GM12891 (cell line): ENCODE data around the gene ROBO1.

Experiments
- DNase-seq: peaks from one replicate; pipeline ENCODE4 v3.0.0; 2011; ENCODE audit warnings: low spot score; ENCODE audit not compliant: insufficient read length
- FAIRE-seq: peaks from 2 replicates; lab custom pipeline; 2011; peaks lifted over from hg19 to GRCh38; lab: Jason Lieb, UNC
- PAX5 ChIP-seq: IDR thresholded peaks from 2 replicates; pipeline ENCODE4 v1.6.1; 2011; ENCODE audit warnings: low read length, moderate library complexity, mild to moderate bottlenecking; ENCODE audit not compliant: insufficient read depth, severe bottlenecking
- POLR2A ChIP-seq: IDR thresholded peaks from 2 replicates; pipeline ENCODE4 v1.6.1; 2011; ENCODE audit warnings: low read depth, low read length, control low read depth
- POLR2AphosphoS5 ChIP-seq: IDR thresholded peaks from 2 replicates; pipeline ENCODE4 v1.6.1; 2011; ENCODE audit warnings: low read depth, low read length, control low read depth
- POU2F2 ChIP-seq: IDR thresholded peaks from 2 replicates; pipeline ENCODE4 v1.6.1; 2011; ENCODE audit warnings: low read depth, mild to moderate bottlenecking, control low read depth, low read length, moderate library complexity
- SPI1 ChIP-seq: IDR thresholded peaks from 2 replicates; pipeline ENCODE4 v1.6.1; 2011; ENCODE audit warnings: low read depth, low read length, control low read depth
- TAF1 ChIP-seq: IDR thresholded peaks from 2 replicates; pipeline ENCODE4 v1.6.1; 2011; ENCODE audit warnings: low read depth, low read length, control low read depth

The ROBO1 gene

GRCh38 chr3:79172241-79172640 is 595.6 kb downstream of the ROBO1 start:
- DNase-seq (no peak), FAIRE-seq (no peak)
- TF ChIP-seq POLR2A (no peak), TAF1 (no peak), SPI1 (no peak), POLR2AphosphoS5 (no peak), POU2F2 (no peak), PAX5 (no peak)

GRCh38 chr3:79170021-79170420 is 597.8 kb downstream of the ROBO1 start:
- TF ChIP-seq POU2F2 (no peak), PAX5 (no peak), SPI1 (no peak), POLR2AphosphoS5 (no peak), TAF1 (no peak), POLR2A (no peak)
- FAIRE-seq = no peak
- DNase-seq = no peak

GRCh38 chr3:79167651-79168416 is 600.0 kb downstream of the ROBO1 start:
- DNase-seq = no peak
- FAIRE-seq = no peak
- no peak for TF ChIP-seq POLR2AphosphoS5

GRCh38 chr3:79162653-79163052 is 605.1 kb downstream of the ROBO1 start:
- TF ChIP-seq PAX5 (no peak), SPI1 (no peak), TAF1 (no peak), POU2F2 (no peak), POLR2A (no peak), POLR2AphosphoS5 (no peak)
- DNase-seq (no peak), FAIRE-seq (no peak)

GRCh38 chr3:79161941-79162340 is 605.9 kb downstream of the ROBO1 start:
- no peak for TF ChIP-seq TAF1
- no peak for TF ChIP-seq SPI1
- no peak for TF ChIP-seq POLR2A
- no peak for TF ChIP-seq POU2F2
- TF ChIP-seq POLR2AphosphoS5 = no peak
- TF ChIP-seq PAX5 = no peak
- FAIRE-seq = no peak

GRCh38 chr3:79160421-79160820 is 607.4 kb downstream of the ROBO1 start:
- TF ChIP-seq POLR2A (no peak), POLR2AphosphoS5 (no peak), POU2F2 (no peak), SPI1 (no peak), PAX5 (no peak), TAF1 (no peak)
- FAIRE-seq = no peak
- DNase-seq = no peak

More at GRCh38 chr3:79161941-79162340, 605.9 kb downstream of the ROBO1 start:
- no peak for DNase-seq

GRCh38 chr3:79159736-79160135 is 608.1 kb downstream of the ROBO1 start:
- FAIRE-seq = no peak
- DNase-seq = no peak
- TF ChIP-seq POLR2AphosphoS5 (no peak), POU2F2 (no peak), PAX5 (no peak), SPI1 (no peak), POLR2A (no peak), TAF1 (no peak)

- no peak for FAIRE-seq
- TF ChIP-seq POLR2A = no peak
- no peak for TF ChIP-seq SPI1
- no peak for TF ChIP-seq PAX5
- no peak for TF ChIP-seq POU2F2
- no peak for DNase-seq
These were observed 610.6 kb downstream of the ROBO1 start for GRCh38 chr3:79157191-79157590.

GRCh38 chr3:79154865-79155264 is 612.9 kb downstream of the ROBO1 start:
- no peak for TF ChIP-seq SPI1
- TF ChIP-seq TAF1 = no peak
- no peak for TF ChIP-seq POLR2AphosphoS5
- no peak for TF ChIP-seq POLR2A
- TF ChIP-seq PAX5 = no peak
- no peak for TF ChIP-seq POU2F2
- FAIRE-seq (no peak), DNase-seq (no peak)

GRCh38 chr3:79148786-79149185 is 619.0 kb downstream of the ROBO1 start:
- no peak for FAIRE-seq

More at GRCh38 chr3:79148786-79149185, 619.0 kb downstream of the ROBO1 start:
- TF ChIP-seq TAF1 = no peak
- TF ChIP-seq POLR2AphosphoS5 = no peak
- no peak for TF ChIP-seq POU2F2
- TF ChIP-seq SPI1 = no peak
- TF ChIP-seq PAX5 = no peak
- TF ChIP-seq POLR2A = no peak
- no peak for DNase-seq
